Stimulated activated naive CD4-positive, alpha-beta T cell (primary cell): ENCODE results near the gene DNAH3.
A peak's percentile ranks its signal among the peaks of the same experiment; 100 is the strongest.
"Not testable (repeated sequence)": the region's sequence is repeated elsewhere in the genome, so short reads cannot be mapped to it uniquely, and the experiment has no call there.

Experiments used
- DNase-seq, 6 experiments: peaks; one replicate each; lab custom pipeline; 2025; lab: John Stamatoyannopoulos, UW

DNAH3 gene

GRCh38 chr16:21167360-21167759 lies 16.7 kb upstream of the DNAH3 start:
- no peak for DNase-seq

GRCh38 chr16:21166561-21166961 lies 15.9 kb upstream of the DNAH3 start:
- DNase-seq, result no peak

- no peak for DNase-seq
These were observed 14.0 kb upstream of the DNAH3 start for GRCh38 chr16:21164521-21165168.

GRCh38 chr16:21163576-21163975 lies 12.9 kb upstream of the DNAH3 start:
- DNase-seq, result no peak

GRCh38 chr16:21162661-21163151 lies 12.1 kb upstream of the DNAH3 start:
- DNase-seq, result no peak

GRCh38 chr16:21161211-21161610 lies 10.6 kb upstream of the DNAH3 start:
- no peak for DNase-seq

- DNase-seq, result no peak
These were observed 9.6 kb upstream of the DNAH3 start for GRCh38 chr16:21160276-21160675.

- peak in 4 of 6 experiments; percentile 21 to 40 (median 32) for DNase-seq
These were observed 8.8 kb upstream of the DNAH3 start for GRCh38 chr16:21159281-21159951.

GRCh38 chr16:21158208-21159110 lies 7.8 kb upstream of the DNAH3 start, which contains the start of gene LDAF1:
TSS of gene LDAF1 (plus strand) at chr16:21158674. CDS start at chr16:21161183, 2,509 bp downstream.
- peak; percentile 32 to 74 (median 64) for DNase-seq

- no peak for DNase-seq
These were observed 7.0 kb upstream of the DNAH3 start for GRCh38 chr16:21157632-21158031.

- DNase-seq, result no peak
These were observed 6.3 kb upstream of the DNAH3 start for GRCh38 chr16:21156767-21157467.

- DNase-seq, result not testable (repeated sequence)
These were observed 5.4 kb upstream of the DNAH3 start for GRCh38 chr16:21156011-21156410.

- not testable (repeated sequence) for DNase-seq
These were observed 2.6 kb upstream of the DNAH3 start for GRCh38 chr16:21153124-21153729.

- not testable (repeated sequence) for DNase-seq
These were observed 1.7 kb upstream of the DNAH3 start for GRCh38 chr16:21152160-21153030.

GRCh38 chr16:21145738-21146137 lies 4.9 kb downstream of the DNAH3 start:
- DNase-seq, result no peak

- DNase-seq, result no peak
These were observed 16.6 kb downstream of the DNAH3 start for GRCh38 chr16:21134053-21134452.

GRCh38 chr16:21130811-21131210 lies 19.8 kb downstream of the DNAH3 start:
- DNase-seq, result no peak

GRCh38 chr16:21128991-21129390 lies 21.7 kb downstream of the DNAH3 start:
- DNase-seq, result no peak

GRCh38 chr16:21126518-21126917 lies 24.1 kb downstream of the DNAH3 start:
- no peak for DNase-seq

GRCh38 chr16:21125191-21125590 lies 25.5 kb downstream of the DNAH3 start:
- DNase-seq, result no peak
